Subcutaneous adipose tissue (tissue), 4 donors: ENCODE measurements around the gene GPR137B. TPM values are rescaled to one million over a fixed set of nuclear protein-coding genes. Genes with fewer than 3 reads are reported as not detected.

Experiments used
- CTCF ChIP-seq: fragments of 450-650 bp; IDR thresholded peaks from one replicate; pipeline ENCODE4 v1.5.1; 2016; ENCODE audit warnings: low read depth, mild to moderate bottlenecking, control low read depth, antibody characterized with exemption, moderate library complexity
- total RNA-seq, 4 donors: library from RNA; depleted of rRNA; stranded (reverse); fragments of >200 nt; gene quantifications; one replicate each; pipeline ENCODE4 v1.1.0, GENCODE V29; 2016

The GPR137B gene
- total RNA-seq, 4 donors from 2014 or later = 6.6 to 68.7 (median 24.6) TPM

GRCh38 chr1:236130372-236130771, 12.0 kb upstream of the GPR137B start:
- no peak for TF ChIP-seq CTCF

GRCh38 chr1:236131916-236132315, 10.4 kb upstream of the GPR137B start:
- TF ChIP-seq CTCF = no peak

- no peak for TF ChIP-seq CTCF
Observed at GRCh38 chr1:236132420-236133046, 9.8 kb upstream of the GPR137B start.

- TF ChIP-seq CTCF = no peak
Observed at GRCh38 chr1:236133339-236133738, 9.0 kb upstream of the GPR137B start.

- TF ChIP-seq CTCF = no peak
Observed at GRCh38 chr1:236133802-236134201, 8.5 kb upstream of the GPR137B start.

GRCh38 chr1:236137285-236137852, 5.0 kb upstream of the GPR137B start:
- TF ChIP-seq CTCF = no peak

- TF ChIP-seq CTCF = no peak
Observed at GRCh38 chr1:236139495-236139894, 2.8 kb upstream of the GPR137B start.
